HG03066 (cell line): ENCODE results near the gene CALCR.
"Not testable (repeated sequence)": the region's sequence is repeated elsewhere in the genome, so short reads cannot be mapped to it uniquely, and the experiment has no call there.

Experiments
- ATAC-seq: cut with Tn5 transposase; IDR thresholded peaks from one replicate; pipeline ENCODE4 v1.9.1; 2021; ENCODE audit warnings: low read depth; ENCODE audit not compliant: unreplicated experiment

Gene CALCR

GRCh38 chr7:93574646-93575554, at the start of gene CALCR:
TSS of gene CALCR (minus strand) at chr7:93574724. CDS start at chr7:93486981, 87,743 bp downstream.
- no peak for ATAC-seq

- no peak for ATAC-seq
Measured at GRCh38 chr7:93623816-93624215, 49.3 kb upstream of the CALCR start.

- no peak for ATAC-seq
Measured at GRCh38 chr7:93622036-93623033, 47.8 kb upstream of the CALCR start.

GRCh38 chr7:93620864-93621263, 46.3 kb upstream of the CALCR start:
- no peak for ATAC-seq

DNA sequence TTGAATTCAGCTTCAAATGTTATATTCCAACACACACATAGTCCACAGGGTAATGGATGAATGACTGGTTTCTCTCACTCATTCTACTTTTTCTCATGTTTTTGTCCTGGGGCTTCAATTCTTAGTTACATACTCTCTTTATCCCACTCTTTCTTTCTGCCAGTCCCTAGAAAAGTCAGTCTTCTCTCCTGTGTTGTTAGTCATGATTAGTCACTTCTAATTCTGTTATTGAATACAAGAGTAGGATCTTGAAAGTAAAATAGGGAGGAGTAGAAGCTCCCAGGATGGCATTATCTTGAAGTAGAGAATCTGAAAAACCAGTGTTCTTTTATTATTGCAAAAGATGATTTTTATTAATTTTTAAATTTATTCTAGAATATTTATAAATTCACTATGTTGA, 45.5 kb upstream of the CALCR start:
- no peak for ATAC-seq

- ATAC-seq: no peak
Measured at GRCh38 chr7:93601363-93601762, 26.8 kb upstream of the CALCR start.

GRCh38 chr7:93594250-93594649, 19.7 kb upstream of the CALCR start:
- no peak for ATAC-seq

DNA sequence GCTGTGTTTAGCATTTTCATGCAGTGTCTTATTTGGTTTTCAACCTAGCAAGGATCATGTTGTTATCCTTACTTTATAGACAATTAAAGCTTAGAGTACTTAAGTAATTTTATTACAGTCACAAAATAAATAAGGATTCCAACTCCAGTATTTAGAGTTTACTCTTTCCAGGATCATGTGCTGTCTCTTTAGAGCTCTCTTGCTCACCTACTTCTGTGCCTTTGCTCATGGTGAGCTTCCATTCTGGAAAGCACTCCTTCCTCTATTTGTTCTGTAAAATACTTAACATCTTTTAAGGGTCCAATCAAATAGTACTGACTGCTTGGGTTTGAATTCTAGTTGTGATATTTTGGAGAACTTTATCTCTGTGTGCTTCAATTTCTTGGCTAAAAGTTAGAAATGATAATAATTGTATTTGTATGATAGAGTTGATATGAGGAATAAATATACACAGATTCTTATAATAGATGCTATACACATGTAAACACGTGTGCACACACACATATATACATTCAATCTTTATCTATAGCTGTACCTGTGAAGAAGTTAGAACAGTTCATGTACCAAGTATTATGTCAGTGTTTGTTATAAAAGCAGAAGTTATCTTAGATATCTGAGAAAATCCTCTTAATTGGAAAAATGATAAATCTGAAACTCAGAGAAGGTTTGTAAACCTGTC, 18.2 kb upstream of the CALCR start:
- ATAC-seq: no peak

- not testable (repeated sequence) for ATAC-seq
Measured at GRCh38 chr7:93591224-93592050, 16.9 kb upstream of the CALCR start.

GRCh38 chr7:93586479-93586865, 11.9 kb upstream of the CALCR start:
- ATAC-seq: not testable (repeated sequence)

DNA sequence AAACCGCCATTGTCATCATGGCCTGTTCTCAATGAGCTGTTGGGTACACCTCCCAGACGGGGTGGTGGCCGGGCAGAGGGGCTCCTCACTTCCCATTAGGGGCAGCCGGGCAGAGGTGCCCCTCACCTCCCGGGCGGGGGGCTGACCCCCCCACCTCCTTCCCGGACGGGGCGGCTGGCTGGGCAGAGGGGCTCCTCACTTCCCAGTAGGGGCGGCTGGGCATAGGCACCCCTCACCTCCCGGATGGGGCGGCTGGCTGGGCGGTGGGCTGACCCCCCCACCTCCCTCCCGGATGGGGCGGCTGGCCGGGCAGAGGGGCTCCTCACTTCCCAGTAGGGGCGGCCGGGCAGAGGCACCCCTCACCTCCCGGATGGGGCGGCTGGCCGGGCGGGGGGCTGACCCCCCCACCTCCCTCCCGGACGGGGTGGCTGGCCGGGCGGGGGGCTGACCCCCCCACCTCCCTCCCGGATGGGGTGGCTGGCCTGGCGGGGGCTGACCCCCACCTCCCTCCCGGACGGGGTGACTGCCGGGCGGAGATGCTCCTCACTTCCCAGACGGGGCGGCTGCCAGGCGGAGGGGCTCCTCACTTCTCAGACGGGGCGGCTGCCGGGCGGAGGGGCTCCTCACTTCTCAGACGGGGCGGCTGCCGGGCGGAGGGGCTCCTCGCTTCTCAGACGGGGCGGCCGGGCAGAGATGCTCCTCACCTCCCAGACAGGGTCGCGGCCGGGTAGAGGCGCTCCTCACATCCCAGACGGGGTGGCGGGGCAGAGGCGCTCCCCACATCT, 11.4 kb upstream of the CALCR start:
- ATAC-seq: not testable (repeated sequence)

GRCh38 chr7:93579431-93579830, 4.9 kb upstream of the CALCR start:
- no peak for ATAC-seq

GRCh38 chr7:93578762-93579161, 4.2 kb upstream of the CALCR start:
- ATAC-seq: no peak

GRCh38 chr7:93575555-93576399, 1.3 kb upstream of the CALCR start:
- no peak for ATAC-seq

- no peak for ATAC-seq
Measured at GRCh38 chr7:93574269-93574645, 267 bp downstream of the CALCR start.

DNA sequence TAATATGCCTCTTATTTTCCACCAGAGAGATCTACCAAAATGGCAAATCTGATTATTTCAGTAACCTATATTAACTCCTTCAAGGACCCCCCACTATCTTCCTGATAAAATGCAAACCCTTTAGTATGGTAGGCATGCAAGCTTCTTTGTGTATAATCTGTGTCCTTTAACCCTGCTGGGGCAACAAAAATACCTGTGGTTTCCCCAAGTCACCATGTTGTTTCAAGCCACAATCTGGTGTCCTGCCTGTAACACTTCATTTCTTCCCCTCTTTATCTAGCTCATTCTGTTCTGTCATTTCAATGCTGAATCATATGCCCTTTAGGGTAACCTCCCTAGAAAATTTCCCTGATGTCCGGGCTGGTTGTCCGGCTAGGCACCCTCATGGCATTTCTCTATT, 5.3 kb downstream of the CALCR start:
- no peak for ATAC-seq

DNA sequence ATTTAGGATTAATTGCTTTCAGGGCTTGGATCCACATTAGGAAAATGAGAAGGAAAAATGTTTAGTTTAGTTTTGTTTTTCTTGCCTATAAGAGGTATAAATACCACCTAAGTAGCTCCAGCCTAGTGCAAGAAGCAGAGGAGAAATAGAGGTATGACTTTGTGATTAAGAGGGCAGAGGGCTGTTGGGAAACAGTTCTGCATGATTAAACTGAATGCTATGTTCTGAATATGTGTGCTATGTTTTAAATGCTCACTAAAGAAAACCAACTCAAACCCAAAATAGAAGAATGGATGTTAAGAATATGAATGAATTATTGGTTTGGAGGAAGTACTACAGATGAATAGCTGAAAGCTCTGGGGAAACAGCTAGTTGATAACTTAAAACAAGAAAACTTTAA, 7.6 kb downstream of the CALCR start:
- no peak for ATAC-seq

DNA sequence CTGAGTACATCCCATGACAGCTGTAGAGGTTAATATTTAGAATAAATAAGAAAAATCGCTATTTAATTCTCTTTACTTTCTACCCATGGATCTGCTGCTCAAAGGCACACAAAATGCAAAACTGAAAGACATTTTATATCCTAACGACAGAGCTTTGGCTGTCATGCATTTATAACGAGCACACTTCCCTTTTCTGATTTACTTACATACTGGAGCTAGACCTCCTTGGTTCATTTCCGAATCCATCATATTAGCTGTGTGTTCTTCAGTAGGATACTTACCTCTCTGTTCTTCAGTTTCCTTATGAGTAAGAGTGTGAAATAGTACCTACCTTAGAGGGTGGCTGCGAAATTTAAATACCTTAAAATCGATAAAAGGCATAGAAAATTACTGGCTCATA, 10.9 kb downstream of the CALCR start:
- no peak for ATAC-seq
